Ecto neural progenitor cell (in vitro differentiated cells): ENCODE data around the gene CCNYL1.
"Not testable (repeated sequence)": the region's sequence is repeated elsewhere in the genome, so short reads cannot be mapped to it uniquely, and the experiment has no call there.

Source experiments
- DNase-seq: peaks from one replicate; pipeline ENCODE4 v3.0.0-alpha.2; 2018; ENCODE audit warnings: low spot score

The CCNYL1 gene

DNA sequence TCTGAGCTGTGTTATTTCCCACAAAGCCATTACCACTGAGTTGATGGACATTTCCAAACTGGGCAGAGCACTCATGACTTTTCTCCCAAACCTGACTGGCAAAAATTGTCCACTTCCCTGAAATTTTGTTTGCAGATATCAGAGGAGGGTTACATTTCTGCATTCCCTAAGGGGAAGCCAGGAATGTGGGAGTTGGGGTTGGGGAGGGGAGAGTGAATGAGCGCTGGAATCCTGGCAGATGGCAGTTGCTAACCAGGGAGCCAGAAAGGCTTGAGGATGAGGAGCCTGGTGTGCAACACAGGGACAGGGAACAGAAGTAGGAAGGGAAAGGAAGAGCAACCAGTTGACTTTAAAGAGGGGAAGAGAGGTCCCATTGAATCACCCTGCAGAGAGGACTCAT is 14.0 kb upstream of the CCNYL1 start:
- DNase-seq, result no peak

DNA sequence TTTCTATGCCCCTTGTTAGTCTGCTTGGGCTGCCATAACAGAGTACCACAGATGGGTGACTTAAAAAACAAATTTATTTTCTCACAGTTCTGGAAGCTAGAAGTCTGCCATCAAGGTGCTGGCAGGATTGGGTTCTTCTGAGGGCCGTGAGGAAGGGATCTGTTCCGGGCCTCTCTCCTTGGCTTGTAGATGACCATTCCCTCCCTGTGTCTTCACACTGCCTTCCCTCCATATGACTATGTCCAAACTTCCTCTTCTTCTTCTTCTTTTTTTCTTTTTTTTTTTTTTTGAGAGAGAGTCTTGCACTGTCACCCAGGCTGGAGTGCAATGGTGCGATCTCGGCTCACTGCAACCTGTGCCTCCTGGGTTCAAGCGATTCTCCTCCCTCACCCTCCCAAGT is 13.1 kb upstream of the CCNYL1 start:
- DNase-seq, result no peak

DNA sequence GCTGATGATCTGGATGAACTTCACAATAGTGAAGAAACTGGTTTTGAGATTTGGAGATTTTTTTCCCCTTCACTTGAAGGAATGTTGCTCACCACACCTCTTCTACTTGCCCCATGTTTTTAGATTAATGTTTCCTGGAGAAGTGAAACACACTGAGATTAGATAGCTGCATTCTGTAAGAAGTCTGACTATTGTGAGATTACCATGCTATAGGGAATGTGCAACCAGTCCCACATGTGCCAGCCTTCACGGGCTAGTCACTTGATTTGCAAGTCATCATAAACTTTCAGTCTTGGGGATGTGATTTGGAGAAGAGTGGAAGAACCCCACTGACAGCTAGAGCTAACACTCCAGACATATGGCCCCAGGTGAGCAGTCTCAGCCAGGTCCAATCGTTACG is 7.4 kb upstream of the CCNYL1 start:
- no peak for DNase-seq

DNA sequence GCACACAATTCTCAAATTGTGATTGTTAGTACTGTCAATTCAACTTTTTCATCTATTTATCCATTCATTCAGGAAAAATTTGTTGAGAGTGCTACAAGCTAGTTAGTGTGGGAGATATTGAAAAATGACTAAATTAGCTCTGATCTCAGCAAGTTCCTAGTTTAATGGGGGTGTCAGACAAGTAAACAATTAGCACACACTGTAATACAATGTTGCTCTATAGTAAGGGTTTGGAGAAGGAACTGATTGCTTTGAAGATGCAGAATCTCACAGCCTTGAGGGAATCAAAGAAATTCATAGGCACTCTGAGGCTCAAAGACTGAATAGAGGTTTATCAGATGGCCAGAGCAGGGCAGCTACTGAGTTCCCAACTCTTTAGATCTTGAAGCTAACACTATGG is 6.8 kb upstream of the CCNYL1 start:
- DNase-seq, result no peak

DNA sequence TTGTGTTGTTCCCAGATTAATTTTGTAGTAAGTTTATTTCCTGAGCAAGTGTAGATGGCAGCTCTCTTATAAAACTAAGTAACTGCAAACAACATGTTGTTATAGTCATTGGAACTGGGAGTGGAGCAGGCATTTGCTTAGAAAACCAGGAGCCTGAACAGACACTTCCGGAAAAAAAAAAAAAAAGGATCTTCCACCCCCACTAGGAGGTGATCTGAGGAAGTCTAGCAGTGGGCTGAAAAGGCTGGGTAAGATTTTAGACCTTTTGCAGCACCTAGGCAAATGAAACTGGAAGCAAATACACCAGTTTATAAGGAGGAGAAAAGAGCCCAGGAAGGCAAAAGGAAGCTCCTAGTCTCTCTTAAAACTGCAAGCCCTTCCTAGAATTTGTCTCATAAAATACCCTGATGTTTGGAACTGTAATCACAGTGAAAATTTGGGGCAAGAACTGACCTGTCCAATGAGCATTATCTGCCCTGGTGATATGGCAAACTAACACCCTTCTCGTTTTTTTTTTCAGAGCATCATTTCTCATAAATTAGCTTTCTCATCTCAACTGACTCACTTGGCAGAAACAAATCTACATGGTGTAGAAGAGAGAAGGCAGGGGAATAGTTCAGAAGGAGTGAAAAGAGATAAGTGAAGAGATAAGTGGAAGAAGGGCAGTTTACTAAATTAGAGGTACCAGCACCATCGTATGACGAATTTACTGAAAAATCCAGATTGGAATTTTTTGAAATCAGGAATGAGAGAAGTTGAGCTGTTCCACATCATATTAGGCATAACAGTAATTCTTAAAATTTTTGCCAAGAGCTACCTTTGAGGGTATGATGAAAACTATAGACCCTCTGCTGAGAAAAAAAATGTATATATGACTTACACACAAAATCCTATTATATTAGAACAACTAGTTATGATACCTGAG is 4.2 kb upstream of the CCNYL1 start:
- no peak for DNase-seq

DNA sequence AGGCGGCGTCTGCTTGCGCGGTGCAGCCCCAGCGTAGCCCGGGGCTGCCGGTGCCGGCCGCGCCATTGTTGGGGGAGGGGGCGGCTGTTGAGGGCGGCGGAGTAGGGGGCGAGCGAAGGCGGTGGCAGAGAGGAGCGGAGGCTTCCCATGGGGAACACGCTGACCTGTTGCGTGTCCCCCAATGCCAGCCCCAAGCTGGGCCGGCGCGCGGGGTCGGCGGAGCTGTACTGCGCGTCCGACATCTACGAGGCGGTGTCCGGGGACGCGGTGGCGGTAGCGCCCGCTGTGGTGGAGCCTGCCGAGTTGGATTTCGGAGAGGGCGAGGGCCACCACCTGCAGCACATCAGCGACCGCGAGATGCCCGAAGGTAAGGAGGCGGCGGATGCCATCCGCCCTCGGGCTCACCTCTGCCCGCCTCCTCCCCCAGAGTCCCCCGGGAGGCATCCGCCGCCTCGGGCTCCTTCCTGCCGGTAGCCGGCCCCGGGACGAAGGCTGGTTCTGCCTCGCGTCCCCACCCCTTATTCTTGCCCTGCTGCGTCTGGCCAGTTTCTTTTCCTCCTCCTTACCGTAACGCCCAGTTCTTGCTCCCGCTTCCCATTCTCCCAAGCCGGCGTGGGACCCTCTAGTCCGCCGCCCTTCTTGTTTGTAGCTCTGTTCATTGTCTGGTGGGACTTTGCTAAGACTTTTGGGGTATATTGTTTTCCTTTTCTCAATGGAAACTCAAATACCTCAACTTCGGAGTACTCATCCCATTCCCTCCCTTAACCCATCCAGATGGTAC is 500 bp downstream of the CCNYL1 start:
- DNase-seq, result no peak

DNA sequence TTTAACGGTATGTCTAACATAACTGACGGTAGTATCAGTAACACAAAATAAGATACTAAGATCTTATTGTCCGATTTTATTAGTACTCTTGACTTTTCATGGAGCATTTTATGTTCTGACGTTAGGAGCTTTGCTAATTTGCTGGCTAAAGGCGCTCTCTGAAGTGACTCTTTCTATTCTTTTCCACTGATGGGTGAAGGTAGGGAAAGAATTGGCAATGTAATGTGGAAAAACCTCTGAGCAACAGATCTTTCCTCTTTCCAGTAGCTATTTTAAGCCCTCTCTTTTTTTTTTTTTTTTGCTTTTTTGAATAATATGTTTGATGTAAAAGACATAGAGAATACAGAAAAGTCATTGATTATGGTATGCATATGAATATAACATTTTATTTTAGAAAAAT is 4.6 kb downstream of the CCNYL1 start:
- DNase-seq, result no peak

DNA sequence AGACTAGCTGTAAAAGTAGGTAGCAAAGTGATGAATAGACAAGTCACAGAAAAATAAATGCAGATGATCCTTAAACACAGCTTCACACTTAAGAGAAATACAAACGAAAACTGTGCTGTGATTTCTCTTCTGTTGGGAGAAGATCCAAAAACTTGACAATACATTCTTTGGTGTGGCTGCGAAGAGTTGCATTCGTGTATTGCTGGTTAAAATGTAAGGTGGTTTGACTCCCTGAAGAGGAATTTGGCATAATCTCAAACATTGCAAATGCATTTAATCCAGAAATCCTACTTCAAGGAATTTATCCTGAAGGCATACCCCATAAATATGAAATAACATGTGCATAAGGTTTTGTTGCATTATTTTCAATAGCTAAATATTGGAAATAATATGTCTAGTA is 7.1 kb downstream of the CCNYL1 start:
- DNase-seq, result no peak

DNA sequence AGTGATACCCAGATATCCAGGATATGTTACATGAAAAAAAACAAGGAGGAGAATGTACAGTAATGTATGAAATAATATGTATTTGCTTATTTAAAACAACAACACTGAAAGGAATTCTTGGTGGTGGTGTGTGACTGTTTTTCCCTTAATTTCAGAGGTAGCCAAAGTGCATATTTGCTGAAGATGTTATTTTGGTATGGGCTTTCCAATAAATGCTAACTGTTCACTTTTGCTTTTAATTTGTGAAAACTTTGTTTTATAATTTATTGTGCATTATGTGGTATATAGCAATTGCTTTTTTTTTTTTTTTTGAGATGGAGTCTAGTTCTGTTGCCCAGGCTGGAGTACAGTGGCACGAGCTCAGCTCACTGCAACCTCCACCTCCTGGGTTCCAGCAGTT is 7.6 kb downstream of the CCNYL1 start:
- DNase-seq, result no peak

DNA sequence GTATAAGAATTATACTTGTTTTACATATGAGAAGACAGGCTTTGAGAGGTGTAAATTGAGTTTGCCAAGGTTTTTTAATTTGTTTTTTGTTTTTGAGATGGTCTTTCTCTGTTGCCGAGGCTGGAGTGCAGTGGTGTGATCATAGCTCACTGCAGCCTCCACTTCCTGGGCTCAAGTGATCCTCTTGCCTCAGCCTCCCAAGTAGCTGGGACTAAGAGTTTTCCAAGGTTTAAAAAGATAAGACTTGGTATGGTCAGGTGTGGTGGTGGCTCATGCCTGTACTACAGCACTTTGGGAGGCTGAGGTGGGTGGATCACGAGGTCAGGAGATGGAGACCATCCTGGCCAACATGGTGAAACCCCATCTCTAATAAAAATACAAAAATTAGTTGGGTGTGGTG is 8.2 kb downstream of the CCNYL1 start:
- not testable (repeated sequence) for DNase-seq

DNA sequence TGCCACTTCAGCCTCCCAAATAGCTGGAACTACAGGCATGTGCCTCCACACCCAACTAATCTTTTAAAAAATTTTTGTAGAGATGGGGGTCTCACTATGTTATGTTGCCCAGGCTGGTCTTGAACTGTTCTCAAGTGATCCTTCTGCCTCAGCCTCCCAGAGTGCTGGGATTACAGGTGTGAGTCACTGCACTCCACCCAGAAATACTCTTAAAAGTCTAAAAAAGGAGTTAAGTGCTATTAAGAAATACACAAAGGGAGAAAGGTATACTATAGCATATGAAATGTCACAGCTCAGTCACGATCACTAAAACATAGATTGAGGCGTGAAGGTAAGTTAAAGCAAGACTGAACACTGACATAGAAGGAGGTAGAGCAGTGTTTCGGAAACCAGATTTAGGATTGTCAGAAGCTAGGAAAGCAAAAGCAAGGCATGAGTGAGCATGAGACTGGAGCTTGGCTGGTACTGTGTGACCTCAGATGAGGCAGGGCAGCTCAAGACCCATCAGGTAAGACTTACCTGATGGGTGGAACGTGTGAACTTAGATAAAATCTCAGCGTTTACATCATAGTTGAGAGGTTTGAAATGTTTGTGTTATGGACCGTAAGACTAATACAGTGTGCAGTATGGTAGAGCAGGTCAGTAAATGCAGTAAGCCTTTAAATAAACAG is 9.2 kb downstream of the CCNYL1 start:
- DNase-seq, result no peak

DNA sequence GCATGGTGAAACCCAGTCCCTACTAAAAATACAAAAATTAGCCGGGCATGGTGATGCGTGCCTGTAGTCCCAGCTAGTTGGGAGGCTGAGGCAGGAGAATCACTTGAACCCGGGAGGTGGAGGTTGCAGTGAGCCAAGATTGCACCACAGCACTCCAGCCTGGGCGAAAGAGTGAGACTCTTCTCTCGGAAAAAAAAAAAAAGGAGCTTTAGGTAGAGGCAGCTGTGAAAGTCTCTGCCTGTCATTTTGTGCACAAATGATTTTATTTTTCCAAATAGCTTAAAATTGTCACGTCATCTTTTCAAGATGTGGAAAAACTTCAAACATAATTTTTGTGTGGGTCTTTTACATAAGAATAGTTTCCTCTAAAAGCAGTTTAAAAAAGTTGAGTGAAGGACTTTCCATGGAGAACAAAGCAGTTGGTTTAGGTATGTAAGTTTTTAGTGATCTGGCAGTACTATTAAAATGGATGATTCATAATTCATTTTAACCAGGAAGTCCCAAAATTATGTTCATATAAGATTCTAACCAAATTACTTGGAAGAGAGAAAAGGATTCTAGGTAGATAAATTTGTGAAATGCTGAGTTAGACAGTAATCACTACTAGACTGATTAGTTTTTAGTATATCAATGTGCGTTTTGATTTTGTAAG is 11.5 kb downstream of the CCNYL1 start:
- no peak for DNase-seq

DNA sequence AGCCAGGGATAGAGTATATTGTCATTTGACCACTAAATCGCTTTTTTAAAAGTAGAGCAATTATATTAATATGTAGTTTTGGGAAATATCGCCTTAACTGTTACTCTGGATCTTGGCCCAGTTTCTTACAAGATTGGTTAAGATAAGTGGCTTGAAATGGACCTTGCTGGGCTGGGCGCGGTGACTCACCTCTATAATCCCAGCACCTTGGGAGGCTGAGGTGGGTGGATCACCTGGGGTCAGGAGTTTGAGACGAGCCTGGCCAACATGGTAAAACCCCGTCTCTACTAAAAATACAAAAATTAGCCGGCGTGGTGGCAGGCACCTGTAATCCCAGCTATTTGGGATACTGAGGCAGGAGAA is 12.0 kb downstream of the CCNYL1 start:
- DNase-seq, result not testable (repeated sequence)

DNA sequence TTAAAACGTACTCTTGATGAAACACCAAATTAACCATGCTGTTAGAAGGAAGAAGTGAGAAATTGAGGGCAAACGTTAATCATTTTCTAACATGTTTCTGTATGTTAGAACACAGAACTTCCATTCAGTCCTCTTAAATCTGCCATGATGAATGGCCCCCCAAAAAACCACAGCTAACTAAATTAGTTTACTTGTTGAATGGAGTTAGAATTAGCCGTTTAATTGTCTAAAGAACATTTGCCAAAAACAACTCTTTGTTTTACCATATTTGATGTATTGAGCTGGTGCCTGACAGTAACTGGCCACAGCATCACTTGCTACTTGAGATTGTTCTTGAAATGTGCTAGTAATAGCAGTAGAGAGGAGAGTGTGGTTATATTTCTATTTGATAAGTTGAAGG is 12.7 kb downstream of the CCNYL1 start:
- no peak for DNase-seq

DNA sequence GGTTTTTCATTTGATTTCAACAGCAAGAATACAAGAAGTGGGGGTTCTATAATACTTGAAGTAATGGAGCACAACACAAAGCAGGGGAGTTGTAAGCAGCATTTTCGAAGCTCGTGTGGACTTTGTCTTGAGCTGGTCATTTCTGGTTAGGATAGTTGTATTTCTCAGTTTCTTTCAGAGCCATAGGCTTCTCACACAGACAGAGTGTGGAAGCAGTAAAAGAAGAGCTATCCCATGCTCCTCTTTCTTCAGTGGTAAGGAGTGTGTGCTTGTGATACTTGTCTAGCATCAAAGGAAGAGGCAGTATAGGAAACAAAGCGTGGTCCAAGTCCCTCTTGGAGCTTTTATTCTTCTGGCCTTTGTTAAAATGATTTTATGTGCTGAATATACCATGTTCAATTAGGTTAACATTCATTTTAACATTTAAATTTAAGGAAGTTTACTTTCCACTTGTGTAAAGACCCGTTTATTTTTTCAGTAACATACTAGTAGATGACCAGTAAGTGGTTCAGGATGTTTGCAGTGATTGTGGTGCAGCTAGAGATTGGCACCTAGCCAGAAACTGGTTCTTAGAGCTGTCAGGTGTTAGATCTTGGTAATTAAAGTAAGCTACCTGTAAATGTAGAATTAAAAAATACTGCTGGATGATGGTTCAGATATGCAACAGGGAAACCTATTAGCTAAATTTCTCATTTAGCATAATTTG is 14.6 kb downstream of the CCNYL1 start:
- DNase-seq, result no peak

DNA sequence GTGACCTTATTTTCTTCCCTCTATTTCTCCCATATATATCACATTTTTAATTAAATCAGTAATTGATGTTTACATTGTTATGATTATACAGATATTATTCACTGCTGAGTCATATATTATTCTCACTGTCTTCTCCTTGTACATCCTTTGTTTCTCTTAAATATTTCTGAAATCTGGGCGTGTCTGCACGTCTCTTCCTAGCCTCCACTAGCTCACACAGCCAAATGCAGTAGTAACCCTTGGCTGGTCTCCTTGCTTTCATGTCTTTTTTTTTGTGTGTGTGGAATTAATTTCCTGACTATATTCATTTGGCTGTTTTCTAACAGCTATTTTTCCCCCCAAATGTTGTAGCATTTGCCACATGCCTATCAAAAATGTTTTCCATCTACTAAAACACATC is 15.8 kb downstream of the CCNYL1 start:
- DNase-seq, result no peak

DNA sequence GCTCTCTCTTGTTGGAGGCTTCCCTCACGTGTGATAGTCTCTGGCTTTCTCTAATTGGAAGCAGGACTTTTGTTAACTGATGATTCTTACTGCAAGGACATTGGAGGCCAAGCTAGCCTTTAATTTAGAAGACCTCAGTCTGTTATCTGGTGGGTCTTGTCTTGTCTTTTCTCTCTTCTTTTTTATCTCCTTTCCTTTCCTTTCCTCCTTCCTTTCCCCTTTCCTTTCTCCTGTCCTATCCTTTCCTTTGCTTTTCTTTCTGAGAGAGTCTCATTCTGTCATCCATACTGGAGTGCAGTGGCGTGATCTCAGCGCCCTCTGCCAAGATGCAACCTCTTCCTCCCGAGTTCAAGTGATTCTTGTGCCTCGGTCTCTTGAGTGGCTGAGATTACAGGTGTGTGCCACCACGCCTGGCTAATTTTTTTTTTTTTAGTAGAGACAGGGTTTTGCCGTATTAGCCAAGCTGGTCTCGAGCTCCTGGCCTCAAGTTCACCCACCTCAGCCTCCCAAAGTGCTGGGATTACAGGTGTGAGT is 18.1 kb downstream of the CCNYL1 start:
- no peak for DNase-seq

DNA sequence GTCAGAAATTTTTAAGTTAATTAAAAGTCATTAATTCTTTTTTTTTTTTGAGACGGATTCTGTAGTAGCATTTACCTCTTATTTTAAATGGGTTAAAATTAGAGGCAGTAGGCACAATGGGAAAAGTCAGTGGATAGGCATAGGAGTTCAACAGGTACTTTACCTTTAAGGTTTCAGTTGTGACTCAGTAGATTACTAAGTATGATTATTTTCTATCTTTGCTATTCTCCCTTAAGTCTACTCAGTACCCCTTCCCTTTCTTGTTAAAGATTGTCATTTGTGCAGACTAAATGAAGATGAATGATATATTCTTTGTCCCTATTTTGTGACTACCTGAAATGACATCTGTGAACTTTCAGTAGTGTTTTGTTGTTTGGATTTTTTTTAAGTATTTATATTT is 19.7 kb downstream of the CCNYL1 start:
- no peak for DNase-seq

DNA sequence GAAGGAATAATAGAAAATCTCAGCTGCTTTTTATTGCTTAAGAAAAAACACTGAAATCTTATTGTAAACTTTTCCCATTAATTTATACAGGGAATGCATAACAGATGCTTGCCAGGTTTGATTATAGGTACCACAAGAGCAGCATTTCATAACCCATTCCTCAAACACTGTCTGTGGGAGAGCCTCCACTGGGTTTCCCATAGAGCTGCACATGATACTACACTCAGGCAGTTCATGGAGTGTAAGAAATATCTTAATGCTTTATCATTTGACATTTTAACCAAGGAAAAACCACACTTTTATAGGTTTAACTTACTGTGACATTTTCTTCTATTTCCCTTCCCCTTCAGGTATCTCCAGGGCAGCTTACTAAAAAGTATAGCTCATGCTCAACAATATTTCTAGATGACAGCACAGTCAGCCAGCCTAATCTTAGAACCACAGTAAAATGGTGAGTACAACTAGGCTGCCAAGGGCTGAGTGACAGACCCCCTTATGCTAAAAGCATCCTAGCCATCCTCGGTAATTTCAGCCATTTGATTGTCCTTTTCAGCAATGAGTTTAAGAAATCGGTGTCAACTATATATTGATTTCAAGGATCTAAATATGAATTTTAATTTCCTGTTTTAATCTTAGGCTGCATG is 22.3 kb downstream of the CCNYL1 start:
- DNase-seq, result no peak

DNA sequence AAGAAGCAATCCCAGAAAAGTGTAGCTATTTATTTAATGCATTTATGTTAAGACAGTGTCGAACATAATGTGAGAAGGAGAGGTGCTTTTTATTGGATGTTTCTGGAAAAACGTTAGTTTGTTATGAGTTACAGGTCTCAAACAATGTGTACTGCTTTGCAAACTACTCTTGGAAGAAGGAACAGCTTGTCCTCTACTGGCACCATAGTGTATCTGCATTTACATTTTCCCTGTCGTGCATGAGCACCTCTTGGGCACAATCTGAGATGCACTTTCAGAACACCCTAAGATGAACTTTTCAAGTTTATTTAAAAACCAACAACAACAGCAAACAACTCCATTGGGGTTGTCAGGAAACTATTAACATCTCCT is 22.8 kb downstream of the CCNYL1 start:
- no peak for DNase-seq
